NOMO-1 (cell line): Measurements from ENCODE around the gene DIRAS3.
"Not testable (repeated sequence)": the region's sequence is repeated elsewhere in the genome, so short reads cannot be mapped to it uniquely, and the experiment has no call there.

Experiments used
- DNase-seq, 2 experiments: peaks; one replicate each; lab custom pipeline; 2025; ENCODE audit not compliant: unreplicated experiment in 2 of 2; lab: John Stamatoyannopoulos, UW

The DIRAS3 gene, protein sequence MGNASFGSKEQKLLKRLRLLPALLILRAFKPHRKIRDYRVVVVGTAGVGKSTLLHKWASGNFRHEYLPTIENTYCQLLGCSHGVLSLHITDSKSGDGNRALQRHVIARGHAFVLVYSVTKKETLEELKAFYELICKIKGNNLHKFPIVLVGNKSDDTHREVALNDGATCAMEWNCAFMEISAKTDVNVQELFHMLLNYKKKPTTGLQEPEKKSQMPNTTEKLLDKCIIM

DNA sequence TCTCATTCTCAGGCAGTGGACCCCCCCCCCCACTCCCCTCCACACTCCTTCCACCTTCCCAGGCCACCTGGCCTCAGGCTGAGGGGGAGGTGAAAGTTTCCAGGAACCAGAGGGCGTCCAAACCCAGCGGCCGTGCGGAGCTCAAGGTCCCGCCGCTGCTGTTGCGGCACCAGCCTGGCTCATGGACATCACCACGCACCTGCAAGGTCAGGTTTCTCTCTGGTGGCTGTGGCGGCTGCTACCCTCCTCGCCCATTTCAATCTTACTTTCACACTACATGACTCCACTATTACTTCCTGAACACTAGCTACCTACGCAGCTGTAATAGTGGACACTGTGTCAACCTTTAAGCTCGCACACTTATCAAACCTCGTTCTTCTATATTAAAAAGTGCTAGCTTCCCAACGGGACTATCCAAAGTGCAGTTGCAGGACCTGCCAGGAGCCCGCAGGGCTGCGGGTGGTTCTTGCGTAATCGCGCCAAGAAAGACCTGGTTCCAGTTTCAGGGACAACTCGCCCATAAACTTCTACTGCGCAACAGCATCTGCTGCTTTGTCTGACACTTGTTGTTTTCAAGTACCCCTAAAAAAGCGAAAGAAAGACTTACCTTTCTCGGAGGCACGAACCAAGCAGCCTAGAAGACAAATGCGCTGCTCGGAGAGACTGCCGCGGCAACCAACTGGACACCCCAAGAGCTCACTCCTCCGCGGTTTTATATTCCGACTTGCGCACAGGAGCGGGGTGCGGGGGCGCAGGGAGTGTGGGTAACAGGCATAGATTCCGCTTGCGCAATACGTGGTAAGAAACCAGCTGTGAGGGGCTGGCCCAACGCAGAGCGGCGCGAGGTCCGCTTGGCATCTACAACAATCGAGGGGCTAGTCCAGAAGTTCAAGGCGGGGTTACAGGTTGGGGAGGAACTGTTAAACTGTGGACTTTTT lies at the start of gene DIRAS3:
Gene DIRAS3, minus strand, starts transcription at position 687 of the 938 bp plus-strand sequence. CDS start 3,330 bp downstream, outside the sequence.
- DNase-seq, result no peak

DNA sequence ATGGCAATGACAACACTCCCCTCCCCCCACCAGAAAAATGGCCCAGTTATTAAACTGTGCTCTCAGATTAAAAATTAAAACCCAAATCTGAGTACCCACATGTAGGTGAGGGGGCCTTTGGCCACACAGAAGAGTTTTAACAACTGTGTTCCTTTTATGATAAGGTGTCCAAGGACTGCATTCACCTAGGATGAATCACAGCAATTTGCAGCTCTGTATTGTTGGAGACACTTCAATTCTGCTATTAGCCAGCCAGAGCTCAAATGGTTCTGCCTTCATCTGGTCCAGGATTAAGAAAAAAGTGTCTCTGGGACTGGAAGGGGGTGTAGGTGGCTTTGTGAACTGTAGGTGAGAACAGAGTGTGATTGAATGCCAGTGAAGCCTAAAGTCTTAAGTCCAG lies 43.3 kb upstream of the DIRAS3 start:
- DNase-seq, result no peak

- DNase-seq, result no peak
Observed at GRCh38 chr1:68087184-68087583, 36.8 kb upstream of the DIRAS3 start.

DNA sequence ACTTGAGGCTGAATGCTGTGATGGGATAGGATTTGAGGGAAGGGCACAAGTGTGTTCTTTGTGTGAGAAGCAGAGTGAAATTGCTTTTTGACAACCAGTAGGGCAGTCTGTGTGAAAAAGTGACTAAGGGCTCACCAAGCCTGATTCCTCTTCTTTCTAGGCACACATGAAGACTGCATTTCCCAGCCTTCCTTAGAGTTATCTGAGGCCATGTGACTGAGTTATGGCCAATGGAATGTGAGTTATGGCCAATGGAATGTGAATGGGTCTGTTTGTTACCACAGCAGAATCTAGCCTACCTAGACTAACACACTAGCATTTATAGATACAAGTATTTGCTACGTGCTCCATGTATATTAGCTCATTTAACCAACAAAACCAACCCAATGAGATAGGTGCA lies 35.3 kb upstream of the DIRAS3 start:
- DNase-seq, result no peak

GRCh38 chr1:68083686-68084085 lies 33.3 kb upstream of the DIRAS3 start:
- no peak for DNase-seq

DNA sequence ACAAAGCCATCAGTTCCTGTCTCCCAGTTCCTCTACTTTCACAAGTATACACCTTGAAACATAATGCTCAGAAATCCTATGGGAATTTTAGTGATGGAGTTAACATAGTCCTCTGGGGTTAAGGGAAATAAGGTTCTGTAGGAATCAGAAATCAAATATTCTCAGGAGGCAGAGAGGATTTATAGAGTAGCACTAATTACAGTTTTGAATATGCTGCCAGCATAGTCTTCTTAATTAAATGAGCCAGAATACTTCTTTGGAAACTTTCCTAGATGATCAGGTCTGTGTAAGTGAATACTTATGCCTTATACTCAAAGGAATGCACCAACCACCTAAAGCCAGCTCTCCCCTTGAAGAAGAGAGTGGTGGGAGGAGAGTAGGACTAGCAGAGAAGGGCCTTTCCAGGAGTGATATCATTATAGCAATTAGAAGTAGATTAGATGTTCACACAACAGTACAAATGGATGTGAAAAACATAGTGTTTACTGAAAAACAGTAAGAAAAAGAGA lies 31.4 kb upstream of the DIRAS3 start:
- no peak for DNase-seq

DNA sequence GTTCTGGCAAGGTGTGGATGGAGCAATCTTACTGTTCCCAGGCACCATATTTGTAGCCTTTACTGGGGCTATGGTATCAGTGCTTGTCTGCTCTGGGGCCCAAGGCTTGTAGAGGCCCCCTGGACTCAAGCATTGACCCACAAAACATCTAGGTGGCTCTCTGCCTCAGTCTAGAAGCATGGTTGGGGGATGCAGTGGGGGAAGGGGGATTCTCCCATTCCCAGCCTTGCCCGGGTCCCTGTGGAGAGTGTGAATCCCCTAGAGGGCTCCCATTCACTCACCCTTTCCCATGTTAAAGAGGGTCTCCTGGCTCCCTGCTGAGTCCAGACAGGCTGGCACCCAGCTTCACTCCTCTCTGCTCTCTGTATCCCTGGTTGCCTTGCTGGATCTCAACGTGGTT lies 28.2 kb upstream of the DIRAS3 start:
- DNase-seq, result no peak

DNA sequence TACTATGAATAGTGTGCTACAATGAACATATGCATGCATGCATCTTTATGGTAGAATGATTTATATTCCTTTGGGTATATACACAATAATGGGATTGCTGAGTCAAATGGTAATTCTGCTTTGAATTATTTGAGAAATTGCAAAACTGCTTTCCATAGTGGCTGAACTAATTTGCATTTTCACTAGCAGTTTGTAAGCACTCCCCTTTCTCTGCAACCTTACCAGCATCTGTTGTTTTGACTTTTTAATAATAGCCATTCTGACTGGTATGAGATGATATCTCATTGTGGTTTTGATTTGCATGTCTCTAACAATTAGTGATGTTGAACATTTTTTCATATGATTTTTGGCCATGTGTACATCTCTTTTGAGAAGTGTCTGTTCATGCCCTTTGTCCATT lies 24.0 kb upstream of the DIRAS3 start:
- DNase-seq, result no peak

- no peak for DNase-seq
Observed at GRCh38 chr1:68065766-68066165, 15.3 kb upstream of the DIRAS3 start.

DNA sequence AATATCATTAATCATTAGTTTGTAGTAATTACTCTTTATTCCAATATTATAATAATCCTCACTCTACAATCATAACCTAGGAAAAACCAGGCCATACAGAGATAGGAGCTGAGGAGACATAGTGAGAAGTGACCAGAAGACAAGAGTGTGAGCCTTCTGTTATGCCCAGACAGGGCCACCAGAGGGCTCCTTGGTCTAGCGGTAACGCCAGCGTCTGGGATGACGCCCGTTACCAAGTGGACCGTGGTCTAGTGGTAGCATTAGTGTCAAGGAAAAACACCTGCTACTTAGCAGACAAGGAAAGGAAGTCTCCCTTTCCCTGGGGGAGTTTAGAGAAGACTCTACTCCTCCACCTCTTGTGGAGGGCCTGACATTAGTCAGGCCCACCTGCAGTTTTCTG lies 7.6 kb upstream of the DIRAS3 start:
- not testable (repeated sequence) for DNase-seq

GRCh38 chr1:68057564-68057963 lies 7.1 kb upstream of the DIRAS3 start:
- no peak for DNase-seq

- no peak for DNase-seq
Observed at GRCh38 chr1:68057050-68057449, 6.6 kb upstream of the DIRAS3 start.

GRCh38 chr1:68051475-68051874 lies 1.0 kb upstream of the DIRAS3 start:
- no peak for DNase-seq

- DNase-seq, result no peak
Observed at GRCh38 chr1:68047659-68048026, 2.8 kb downstream of the DIRAS3 start.

- no peak for DNase-seq
Observed at GRCh38 chr1:68046885-68047658, 3.4 kb downstream of the DIRAS3 start.

DNA sequence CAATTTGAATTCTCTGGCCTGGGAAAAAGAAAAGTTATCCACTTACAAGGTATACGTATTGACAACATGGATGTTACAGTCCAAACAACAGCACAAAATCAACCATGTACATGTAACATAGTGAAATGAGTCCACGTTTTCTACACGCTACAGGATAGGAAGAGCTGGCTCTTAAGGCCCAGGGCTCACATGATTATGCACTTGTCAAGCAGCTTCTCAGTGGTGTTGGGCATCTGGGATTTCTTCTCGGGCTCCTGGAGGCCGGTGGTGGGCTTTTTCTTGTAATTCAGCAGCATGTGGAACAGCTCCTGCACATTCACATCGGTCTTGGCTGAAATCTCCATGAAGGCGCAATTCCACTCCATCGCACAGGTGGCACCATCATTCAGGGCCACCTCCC lies 4.0 kb downstream of the DIRAS3 start:
- no peak for DNase-seq

DNA sequence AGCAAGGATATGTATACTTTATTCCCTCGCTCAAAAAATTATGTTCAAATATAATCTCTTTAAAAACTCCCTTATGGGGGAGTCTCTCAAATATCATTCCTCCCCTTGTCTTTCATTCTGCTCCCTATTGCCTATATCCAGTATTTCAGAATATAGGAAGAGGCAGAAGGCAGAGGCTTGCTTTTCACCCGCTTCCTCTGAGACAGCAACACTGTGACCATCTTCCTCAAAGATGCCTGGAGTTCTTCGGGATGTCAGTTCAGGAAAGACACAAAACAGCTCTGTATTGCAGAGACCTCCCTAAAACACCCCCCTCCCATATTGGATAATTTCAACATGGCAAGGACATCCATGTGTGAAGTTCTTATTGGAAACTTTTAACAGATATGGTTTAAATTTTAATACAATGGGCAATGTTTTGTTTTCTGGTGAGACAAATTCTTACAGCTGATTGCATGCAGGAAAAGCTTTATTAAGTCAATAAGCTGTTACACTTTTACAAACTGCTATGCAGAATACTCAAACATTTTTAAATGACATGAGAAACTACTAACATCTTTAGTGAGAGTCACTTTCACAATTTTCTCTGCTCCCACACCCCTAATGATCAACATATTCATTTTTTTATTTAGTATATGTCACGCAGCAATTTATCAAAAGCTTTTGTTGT lies 4.8 kb downstream of the DIRAS3 start:
- no peak for DNase-seq

GRCh38 chr1:68043443-68044090 lies 6.9 kb downstream of the DIRAS3 start:
- DNase-seq, result no peak

GRCh38 chr1:68036946-68037345 lies 13.5 kb downstream of the DIRAS3 start:
- no peak for DNase-seq

- no peak for DNase-seq
Observed at GRCh38 chr1:68029444-68029843, 21.0 kb downstream of the DIRAS3 start.
